ENCODE data around the gene BEX3.

DNA sequence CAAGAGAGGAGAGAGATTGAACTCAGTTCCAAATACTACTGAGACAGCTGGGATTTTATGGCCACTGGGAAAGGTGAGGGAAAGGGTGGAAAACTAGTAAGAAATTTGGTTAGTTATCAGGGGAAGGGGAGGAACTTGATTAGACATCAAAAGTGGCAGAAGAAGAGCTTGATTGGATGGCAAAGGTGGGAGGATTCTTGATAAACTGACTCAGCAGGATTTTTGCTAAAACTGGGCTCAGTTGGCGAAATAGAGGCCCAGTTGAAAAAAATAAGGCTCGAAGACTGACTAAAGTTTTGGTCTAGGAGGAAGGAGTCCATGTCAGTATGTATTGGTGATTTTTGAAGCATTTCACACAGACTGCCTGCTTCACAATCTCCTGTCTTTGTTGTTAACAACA lies 10.0 kb downstream of the BEX3 start:
- no peak for TF ChIP-seq GATA2 (IDR thresholded peaks at IDR 0.05; ENCODE audit: low read depth, low read length)
- TF ChIP-seq GATA3 (IDR thresholded peaks at IDR 0.05; ENCODE audit: low read depth, low read length) = no peak
